OCI-LY3 (cell line): ENCODE data around the gene FAM184B.

Experiments used
- H2AFZ ChIP-seq: fragments of 200-600, 300-600 bp; shearing (Covaris generic); 2 replicates; pipeline ENCODE4 v1.6.0; 2014; ENCODE audit warnings: antibody characterized with exemption, low read depth, low read length
- H3K27ac ChIP-seq: fragments of 200-600, 300-600 bp; sonication (generic); 2 replicates; pipeline ENCODE4 v1.5.1; 2014; ENCODE audit warnings: mild to moderate bottlenecking, low read length, moderate library complexity, mixed read lengths
- H3K27me3 ChIP-seq: fragments of 200-600, 300-600 bp; sonication (generic); 2 replicates; pipeline ENCODE4 v1.6.1; 2014; ENCODE audit warnings: low read depth, low read length, mixed read lengths
- H3K36me3 ChIP-seq: fragments of 200-600, 300-600 bp; sonication (generic); replicated peaks from 2 replicates; pipeline ENCODE3; 2014; ENCODE audit warnings: low read depth, low read length, mixed read lengths
- H3K4me1 ChIP-seq: fragments of 300-600, 200-600 bp; sonication (generic); 2 replicates; pipeline ENCODE4 v1.6.1; 2014; ENCODE audit warnings: low read length, mixed read lengths
- H3K4me2 ChIP-seq: fragments of 200-600, 300-600 bp; sonication (generic); 2 replicates; pipeline ENCODE4 v1.6.1; 2014; ENCODE audit warnings: low read length, mixed read lengths
- H3K4me3 ChIP-seq: fragments of 300-600, 200-600 bp; sonication (generic); 2 replicates; pipeline ENCODE4 v1.5.1; 2014; ENCODE audit warnings: antibody characterized with exemption, mild to moderate bottlenecking, low read length, moderate library complexity
- H3K79me2 ChIP-seq: fragments of 300-600, 200-600 bp; shearing (Covaris generic); 2 replicates; pipeline ENCODE4 v1.6.1; 2014; ENCODE audit warnings: mild to moderate bottlenecking, low read length, mixed read lengths
- H3K9ac ChIP-seq: fragments of 300-600, 200-600 bp; shearing (Covaris generic); 2 replicates; pipeline ENCODE4 v1.6.0; 2014; ENCODE audit warnings: mild to moderate bottlenecking, low read length, moderate library complexity
- H3K9me3 ChIP-seq: fragments of 200-600, 300-600 bp; shearing (Covaris generic); 2 replicates; pipeline ENCODE4 v1.6.1; 2014; ENCODE audit warnings: low read length, mixed read lengths; ENCODE audit not compliant: insufficient read depth
- H4K20me1 ChIP-seq: fragments of 200-600, 300-600 bp; sonication (generic); 2 replicates; pipeline ENCODE4 v1.6.1; 2016; ENCODE audit warnings: low read length, mixed read lengths; ENCODE audit not compliant: insufficient read depth
- CTCF ChIP-seq: fragments of 200-600, 300-600 bp; sonication (generic); IDR thresholded peaks from 2 replicates; pipeline ENCODE4 v1.5.1; 2014; ENCODE audit warnings: antibody characterized with exemption, low read length, low read depth
- EZH2phosphoT487 ChIP-seq: fragments of 200-600 bp; shearing (Covaris generic); IDR thresholded peaks from 2 replicates; pipeline ENCODE4 v1.6.1; 2018; ENCODE audit warnings: antibody characterized with exemption, mixed run types, low read depth

Gene FAM184B

GRCh38 chr4:17667653-17668201, 113.7 kb downstream of the FAM184B start:
- Histone ChIP-seq H2AFZ (no peak overlapping the region), H3K9me3 (no peaks in the 10 kb centered on the region; the same call in 1 of the 2 replicates), H3K9ac (no peak overlapping the region), H4K20me1 (no peaks in the 10 kb centered on the region), H3K36me3 (peaks cover 2% of the 10 kb centered on the region), H3K4me3 (peak overlapping the region; percentile 18), H3K27me3 (no peaks in the 10 kb centered on the region), H3K4me1 (peaks cover 46% of the 10 kb centered on the region), H3K79me2 (no peaks in the 10 kb centered on the region), H3K27ac (peak overlapping the region; percentile 55), H3K4me2 (peak overlapping the region; percentile 56)
- TF ChIP-seq EZH2phosphoT487 (no peak), CTCF (no peak)

GRCh38 chr4:17667253-17667652, 114.2 kb downstream of the FAM184B start:
- peaks cover 46% of the 10 kb centered on the region for H3K4me1 ChIP-seq
- no peaks in the 10 kb centered on the region for H3K27me3 ChIP-seq
- H3K4me2 ChIP-seq, result peak overlapping the region; percentile 56
- no peaks in the 10 kb centered on the region for H3K79me2 ChIP-seq
- peak overlapping the region; percentile 18; the same call in 1 of the 2 replicates for H3K4me3 ChIP-seq
- H3K9me3 ChIP-seq, result no peaks in the 10 kb centered on the region; the same call in 1 of the 2 replicates
- H3K9ac ChIP-seq, result no peak overlapping the region
- H4K20me1 ChIP-seq, result no peaks in the 10 kb centered on the region
- no peak overlapping the region for H2AFZ ChIP-seq
- peaks cover 2% of the 10 kb centered on the region for H3K36me3 ChIP-seq
- H3K27ac ChIP-seq, result peak overlapping the region; percentile 55
- TF ChIP-seq EZH2phosphoT487, result no peak
- TF ChIP-seq CTCF, result no peak

- TF ChIP-seq CTCF (no peak), EZH2phosphoT487 (no peak)
- no peaks in the 10 kb centered on the region for H3K9me3 ChIP-seq
- H3K4me3 ChIP-seq, result 0 out of 2 replicates have a peak overlapping the region, but pooled peaks have one; percentile 46
- no peak overlapping the region for H3K9ac ChIP-seq
- H2AFZ ChIP-seq, result no peak overlapping the region
- H3K4me2 ChIP-seq, result peak overlapping the region; percentile 69
- peak overlapping the region; percentile 60 for H3K27ac ChIP-seq
- no peaks in the 10 kb centered on the region for H4K20me1 ChIP-seq
- no peaks in the 10 kb centered on the region for H3K36me3 ChIP-seq
- H3K27me3 ChIP-seq, result no peaks in the 10 kb centered on the region
- peaks cover 46% of the 10 kb centered on the region for H3K4me1 ChIP-seq
- H3K79me2 ChIP-seq, result no peaks in the 10 kb centered on the region
Observed at GRCh38 chr4:17665852-17666251, 115.6 kb downstream of the FAM184B start.

- Histone ChIP-seq H3K9ac (peak overlapping the region; percentile 3; the same call in 1 of the 2 replicates), H3K4me1 (peaks cover 46% of the 10 kb centered on the region), H3K27me3 (no peaks in the 10 kb centered on the region), H3K4me3 (peak overlapping the region; percentile 46), H3K27ac (peak overlapping the region; percentile 60), H3K9me3 (no peaks in the 10 kb centered on the region), H3K79me2 (no peaks in the 10 kb centered on the region), H3K36me3 (no peaks in the 10 kb centered on the region), H2AFZ (no peak overlapping the region), H3K4me2 (peak overlapping the region; percentile 69), H4K20me1 (no peaks in the 10 kb centered on the region)
- no peak for TF ChIP-seq CTCF
- TF ChIP-seq EZH2phosphoT487, result no peak
Observed at GRCh38 chr4:17665346-17665745, 116.1 kb downstream of the FAM184B start.
